NT2/D1 (cell line): Measurements from ENCODE around the gene BOD1L1.

Experiments used
- SUZ12 ChIP-seq: IDR thresholded peaks from 2 replicates; pipeline ENCODE4 v1.6.1; 2011; ENCODE audit not compliant: insufficient read length, insufficient read depth; ENCODE audit errors: extremely low read depth
- YY1 ChIP-seq: IDR thresholded peaks from 2 replicates; pipeline ENCODE4 v1.6.1; 2011; ENCODE audit not compliant: insufficient read length, insufficient read depth
- ZNF274 ChIP-seq: IDR thresholded peaks from 2 replicates; pipeline ENCODE4 v1.6.1; 2011; ENCODE audit warnings: mild to moderate bottlenecking, low read depth, low read length

DNA sequence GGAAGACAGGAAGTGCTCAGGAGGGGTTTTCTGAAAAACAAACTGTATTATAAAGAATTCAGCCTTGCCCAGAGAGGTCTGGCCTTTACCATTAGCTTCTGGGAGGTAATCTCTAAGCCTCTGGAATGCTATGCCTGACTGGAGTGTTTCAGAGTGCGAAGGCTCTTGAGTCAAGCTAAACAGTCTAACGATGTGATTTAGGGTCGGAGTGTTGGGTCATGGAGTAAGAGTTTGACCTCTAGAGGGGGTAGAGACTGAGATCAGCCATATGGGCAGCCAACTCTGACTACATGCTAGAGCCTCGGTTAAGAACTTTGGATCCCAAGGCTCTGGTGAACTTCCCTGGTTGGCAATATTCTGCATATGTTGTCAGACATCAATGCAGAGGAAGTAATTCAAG is 15.0 kb downstream of the BOD1L1 start:
- TF ChIP-seq ZNF274 (no peak), YY1 (no peak), SUZ12 (no peak)
